Activated CD4-positive, alpha-beta T cell treated with anti-CD3 and anti-CD28 coated beads for 24 hours (primary cell): Measurements from ENCODE around the gene SMC1A.

Source experiments
- DNase-seq, 2 donors: peaks; one replicate each; pipeline ENCODE4 v3.0.0-alpha.2; 2020; ENCODE audit warnings: low read depth in 2 of 2

SMC1A gene

GRCh38 chrX:53340852-53341645 lies 81.4 kb downstream of the SMC1A start:
- DNase-seq = no peak

- no peak for DNase-seq
Observed at GRCh38 chrX:53337101-53337500, 85.4 kb downstream of the SMC1A start.

GRCh38 chrX:53333853-53334252 lies 88.6 kb downstream of the SMC1A start:
- DNase-seq = no peak

- DNase-seq = no peak
Observed at GRCh38 chrX:53332204-53332603, 90.2 kb downstream of the SMC1A start.

GRCh38 chrX:53330331-53330730 lies 92.1 kb downstream of the SMC1A start:
- no peak for DNase-seq

- no peak for DNase-seq
Observed at GRCh38 chrX:53324803-53325202, 97.7 kb downstream of the SMC1A start.
